Cardiac septum (tissue), 1 donor: Measurements from ENCODE around the gene STRAP. TPM values are rescaled to one million over a fixed set of nuclear protein-coding genes. Genes with fewer than 3 reads are reported as not detected.

ENCODE experiments used
- DNase-seq: peaks from one replicate; pipeline ENCODE4 v3.0.0-alpha.2; 2020; ENCODE audit warnings: low spot score
- intact Hi-C: fragments of 100-400 bp; cut with DNase I; formaldehyde crosslinking; loops from one replicate; pipeline ENCODE4 v1.14.0; 2022
- long read RNA-seq: library from polyadenylated mRNA; unstranded; transcript quantifications from one replicate; pipeline ENCODE4 v2.0.0, GENCODE V29; 2021
- total RNA-seq: library from RNA; stranded (reverse); fragmentation: NEBNext Ultra II Directional; extraction: Animal tissue kit (Norgen Biotek cat#: 25700); gene quantifications from one replicate; pipeline ENCODE4 v1.2.1, GENCODE V29; 2021
- donor health status: DM: no; HTN: no; CAD: no.

The STRAP gene, protein sequence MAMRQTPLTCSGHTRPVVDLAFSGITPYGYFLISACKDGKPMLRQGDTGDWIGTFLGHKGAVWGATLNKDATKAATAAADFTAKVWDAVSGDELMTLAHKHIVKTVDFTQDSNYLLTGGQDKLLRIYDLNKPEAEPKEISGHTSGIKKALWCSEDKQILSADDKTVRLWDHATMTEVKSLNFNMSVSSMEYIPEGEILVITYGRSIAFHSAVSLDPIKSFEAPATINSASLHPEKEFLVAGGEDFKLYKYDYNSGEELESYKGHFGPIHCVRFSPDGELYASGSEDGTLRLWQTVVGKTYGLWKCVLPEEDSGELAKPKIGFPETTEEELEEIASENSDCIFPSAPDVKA
- 102 TPM for total RNA-seq
- long read RNA-seq, transcript STRAP-202 (10 exons, 1,866 nt) = major isoform, 230 of 272 reads
- long read RNA-seq, transcript STRAP-206 (9 exons, 1,698 nt) = minor isoform, 25 of 272 reads
- long read RNA-seq, partial matches to known transcripts = 6 of 272 reads
- long read RNA-seq, other reads (novel, unspliced or antisense) = 11 of 272 reads

DNA sequence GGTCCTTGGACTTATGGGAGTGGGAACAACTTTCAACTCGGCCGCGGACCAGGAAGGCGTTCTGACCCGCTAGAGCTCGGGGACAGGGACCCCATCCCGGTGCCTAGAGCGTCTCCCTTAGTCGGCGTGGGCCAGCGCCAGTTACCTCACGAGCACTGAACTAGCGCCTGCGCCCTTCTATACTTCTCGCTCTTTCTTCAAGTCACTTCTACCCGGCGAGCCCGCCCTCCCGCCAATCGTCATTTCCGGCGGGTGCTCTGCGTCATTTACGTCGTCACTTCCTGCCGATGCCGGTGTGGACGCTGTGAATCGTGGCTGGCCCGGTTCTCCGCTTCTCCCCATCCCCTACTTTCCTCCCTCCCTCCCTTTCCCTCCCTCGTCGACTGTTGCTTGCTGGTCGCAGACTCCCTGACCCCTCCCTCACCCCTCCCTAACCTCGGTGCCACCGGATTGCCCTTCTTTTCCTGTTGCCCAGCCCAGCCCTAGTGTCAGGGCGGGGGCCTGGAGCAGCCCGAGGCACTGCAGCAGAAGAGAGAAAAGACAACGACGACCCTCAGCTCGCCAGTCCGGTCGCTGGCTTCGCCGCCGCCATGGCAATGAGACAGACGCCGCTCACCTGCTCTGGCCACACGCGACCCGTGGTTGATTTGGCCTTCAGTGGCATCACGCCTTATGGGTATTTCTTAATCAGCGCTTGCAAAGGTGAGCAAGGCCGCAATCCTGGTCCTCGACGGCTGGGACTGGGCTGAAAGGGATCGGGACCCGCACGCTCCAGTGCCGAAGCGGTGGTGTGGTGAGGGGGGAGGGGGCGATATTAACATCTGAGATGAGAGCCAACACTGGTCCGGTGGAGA, at the start of gene STRAP:
STRAP (plus strand) TSS at position 270 of the 854 bp plus-strand sequence; CDS start at position 591, 321 bp downstream.
- intact Hi-C loops = loop anchor here (10.0 kb wide), 1 partner anchor 1108 kb away; a partner anchor contains a TSS
- peak; percentile 98 for DNase-seq

DNA sequence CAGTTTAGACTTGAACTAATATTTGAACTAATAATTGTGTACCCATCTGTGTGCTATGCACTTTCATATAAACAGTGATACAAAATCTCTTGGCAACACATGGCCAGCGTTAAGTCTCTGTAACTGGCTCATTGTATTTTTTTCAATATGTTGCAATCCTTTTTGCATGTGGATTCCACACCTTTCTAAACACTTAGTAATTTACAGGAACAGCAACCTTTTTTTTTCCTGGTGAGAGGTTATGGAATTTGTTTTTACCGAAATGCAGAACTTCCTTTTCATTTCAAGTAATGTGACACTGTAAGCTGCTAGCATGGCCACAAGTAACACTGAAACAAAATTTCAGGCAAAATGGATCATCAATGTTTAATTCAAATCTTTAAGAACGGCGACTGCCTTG, 47.6 kb upstream of the STRAP start:
- intact Hi-C loops = no loop called here
- DNase-seq = no peak

DNA sequence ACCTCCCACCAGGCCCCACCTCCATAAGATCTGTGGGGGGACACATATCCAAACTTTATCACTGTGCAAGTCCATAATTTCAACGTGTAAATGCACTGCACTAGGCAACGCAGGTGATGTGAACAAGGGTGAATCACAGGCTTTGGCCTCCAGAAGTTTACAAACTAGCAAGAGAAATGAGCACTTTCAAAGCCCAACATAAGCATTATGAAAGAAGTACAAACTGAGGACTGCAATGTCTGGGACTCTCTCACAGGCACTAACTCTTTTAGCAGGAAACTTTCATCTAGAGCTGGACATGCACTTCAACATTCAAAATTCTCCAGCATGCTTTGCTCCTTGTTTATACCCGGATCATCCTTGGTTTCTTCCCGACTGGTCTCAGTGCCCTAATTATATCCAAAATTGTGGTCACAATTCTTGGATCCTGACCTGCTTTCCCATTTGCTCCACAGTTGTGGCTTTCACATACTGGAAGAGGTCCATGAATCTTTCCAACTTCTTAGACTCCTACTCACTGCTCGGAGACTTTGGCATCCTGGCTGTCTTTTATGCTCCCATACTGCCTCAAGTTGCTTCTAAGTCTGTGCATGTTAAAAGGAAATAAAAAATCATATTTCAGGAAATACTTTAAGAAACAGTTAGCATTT, 44.9 kb upstream of the STRAP start:
- intact Hi-C loops = no loop called here

DNA sequence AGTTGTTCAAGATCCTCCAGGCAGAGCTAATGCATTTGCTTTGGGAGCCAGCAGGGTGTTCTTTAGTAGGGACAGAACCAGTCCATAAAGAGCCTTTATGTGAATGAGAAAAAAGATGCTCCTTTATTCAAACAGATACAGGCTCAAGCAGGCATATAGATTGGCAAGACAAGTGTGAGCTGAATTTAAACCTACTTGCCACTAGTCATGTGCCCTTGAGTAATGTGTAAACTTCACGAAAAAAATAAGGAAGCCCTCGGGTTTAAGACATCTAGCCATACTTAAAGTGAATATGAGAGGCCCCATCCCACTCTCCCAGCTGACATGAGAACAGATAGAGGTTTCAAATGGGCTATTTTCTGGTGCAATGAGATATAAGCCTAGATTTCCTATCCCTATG, 43.1 kb upstream of the STRAP start:
- DNase-seq = no peak
- intact Hi-C loops = no loop called here

More for the DNA sequence above, 44.9 kb upstream of the STRAP start:
- no peak for DNase-seq

DNA sequence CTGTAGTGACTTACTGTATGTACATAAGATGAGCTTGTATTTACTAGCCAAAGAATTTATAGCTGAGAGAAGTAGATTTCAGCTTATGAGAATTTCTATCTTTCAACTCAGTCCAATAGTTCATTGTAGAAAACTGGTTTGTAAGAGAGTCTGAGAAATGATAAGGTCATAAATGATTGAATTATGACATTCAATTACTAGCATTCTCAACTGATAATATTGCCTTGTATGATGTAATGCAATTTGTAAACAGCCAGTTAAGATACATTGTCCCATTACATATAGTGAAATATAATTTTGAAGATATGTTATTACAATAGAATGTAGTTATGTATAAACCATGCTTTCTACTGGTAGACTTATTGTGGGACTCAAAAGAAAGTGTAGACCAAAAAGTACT, 42.5 kb upstream of the STRAP start:
- intact Hi-C loops = loop anchor here (10.0 kb wide), 1 partner anchor 45 kb away; no protein-coding TSS in a partner anchor

DNA sequence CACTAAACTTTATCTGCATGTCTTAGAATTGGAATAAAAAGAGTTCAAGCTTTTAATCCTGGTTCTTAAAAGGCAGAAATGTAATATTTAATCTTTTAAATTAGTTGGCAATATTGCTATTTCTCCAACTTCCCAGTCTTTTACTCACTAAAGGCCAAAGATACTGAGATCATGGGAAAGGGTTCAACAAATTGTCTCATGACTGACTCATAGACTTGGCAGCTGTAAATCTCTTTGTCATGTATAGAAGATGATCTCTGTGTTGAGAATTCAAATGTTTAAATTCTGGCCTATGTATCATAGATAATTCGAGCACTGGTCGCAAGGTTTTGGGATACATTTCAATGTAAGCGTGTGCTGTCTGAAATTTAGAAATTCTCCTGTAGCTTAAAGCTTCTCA, 40.1 kb upstream of the STRAP start:
- DNase-seq = no peak
- intact Hi-C loops = loop anchor here (10.0 kb wide), 1 partner anchor 47 kb away; no protein-coding TSS in a partner anchor

More for the DNA sequence above, 42.5 kb upstream of the STRAP start:
- no peak for DNase-seq

DNA sequence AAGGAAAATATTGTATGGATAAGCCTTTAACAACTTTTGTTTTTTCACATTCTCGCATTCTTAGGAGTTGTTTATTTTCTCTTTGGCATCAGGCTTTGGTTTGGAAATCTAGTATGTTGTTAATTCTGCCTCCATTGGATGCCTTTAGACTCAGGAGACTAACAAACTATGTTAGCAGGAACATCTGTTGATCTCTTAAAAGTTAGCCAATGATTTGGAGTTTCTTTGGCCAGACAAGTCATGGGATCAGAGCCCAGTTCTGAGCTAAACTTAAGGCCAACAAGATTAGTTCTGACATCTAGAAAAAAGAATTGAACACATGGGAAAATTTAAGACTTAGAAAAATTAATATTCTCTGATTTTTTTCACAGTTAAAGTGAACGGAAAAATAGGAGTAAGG, 35.3 kb upstream of the STRAP start:
- intact Hi-C loops = loop anchor here (10.0 kb wide), 1 partner anchor 52 kb away; no protein-coding TSS in a partner anchor
- no peak for DNase-seq

DNA sequence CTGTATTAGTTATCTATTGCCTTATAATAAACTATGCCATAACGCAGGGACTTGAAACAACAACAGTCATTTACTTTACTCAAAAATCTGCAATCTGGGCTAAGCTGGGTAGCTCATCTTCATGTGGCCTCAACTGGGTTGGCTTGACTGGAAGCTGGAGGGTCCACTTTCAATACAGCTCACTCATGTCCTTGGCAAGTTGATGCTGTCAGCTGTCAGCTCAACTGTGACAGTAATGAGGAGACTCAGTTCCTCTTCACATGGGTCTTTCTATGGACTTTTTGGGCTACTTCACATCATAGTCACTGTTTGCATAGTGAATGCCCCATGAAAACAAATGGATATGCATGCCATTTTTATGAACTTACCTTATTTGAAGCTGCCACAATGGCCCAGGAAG, 33.6 kb upstream of the STRAP start:
- DNase-seq = no peak
- intact Hi-C loops = loop anchor here (10.0 kb wide), 1 partner anchor 54 kb away; no protein-coding TSS in a partner anchor

DNA sequence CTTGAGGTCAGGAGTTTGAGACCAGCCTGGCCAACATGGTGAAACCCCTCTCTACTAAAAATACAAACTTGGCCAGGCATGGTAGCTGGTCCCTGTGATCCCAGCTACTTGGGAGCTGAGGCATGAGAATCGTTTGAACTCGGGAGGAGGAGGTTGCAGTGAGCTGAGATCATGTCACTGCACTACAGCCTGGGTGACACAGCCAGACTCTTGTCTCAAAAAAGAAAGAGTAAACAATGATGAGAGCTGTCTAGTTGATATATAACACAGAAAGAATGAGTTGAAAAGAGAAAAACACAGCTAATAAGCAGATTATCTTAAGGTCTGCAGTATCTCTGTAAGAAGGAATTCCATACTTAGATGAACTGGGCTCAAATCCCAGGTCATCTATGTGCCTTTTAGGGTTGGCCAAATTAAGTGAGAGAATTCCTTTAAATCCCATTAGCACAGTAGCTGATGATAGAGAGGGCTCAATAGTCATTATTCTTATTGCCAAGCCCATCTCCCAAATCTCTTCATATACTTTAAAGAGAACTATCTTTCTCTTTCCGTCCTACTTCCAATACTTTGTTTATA, 31.1 kb upstream of the STRAP start:
- DNase-seq = no peak
- intact Hi-C loops = loop anchor here (10.0 kb wide), 1 partner anchor 576 kb away; no protein-coding TSS in a partner anchor

DNA sequence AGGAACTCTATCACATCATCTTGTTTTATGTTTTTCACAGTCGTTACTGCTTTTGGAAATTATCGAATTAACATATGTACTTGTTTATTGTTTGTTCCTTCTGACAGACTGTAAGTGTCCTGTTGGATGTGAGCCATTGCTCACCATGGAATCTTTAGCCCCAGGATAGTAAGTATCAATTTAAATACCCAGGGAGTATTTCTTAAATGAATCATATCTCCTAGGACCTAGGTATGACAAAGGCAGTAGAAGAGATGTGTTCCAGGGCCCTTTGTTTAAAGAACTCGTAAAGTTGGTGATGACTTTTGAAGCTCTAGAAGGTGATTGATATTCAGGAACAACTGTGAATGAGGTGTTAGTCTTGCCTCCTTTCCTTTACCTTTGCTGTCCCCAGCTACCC, 30.3 kb upstream of the STRAP start:
- intact Hi-C loops = loop anchor here (10.0 kb wide), 1 partner anchor 577 kb away; no protein-coding TSS in a partner anchor

DNA sequence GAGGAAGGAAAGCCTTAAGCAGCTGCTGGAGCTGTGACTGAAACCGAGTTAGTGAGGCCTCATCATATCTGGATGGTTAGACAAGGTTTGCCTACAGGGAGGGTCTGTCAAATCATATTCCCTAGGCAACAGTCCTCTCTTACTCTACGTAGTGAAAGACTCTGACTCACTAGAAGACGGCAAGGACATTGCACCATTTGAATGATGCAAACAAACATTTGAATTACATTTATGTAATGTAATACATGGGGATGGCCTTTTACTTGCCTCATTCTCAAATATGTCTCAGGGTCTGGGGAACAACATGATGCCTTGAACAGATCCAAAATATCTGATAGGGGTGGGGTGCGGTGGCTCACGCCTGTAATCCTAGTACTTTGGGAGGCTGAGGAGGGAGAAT, 29.8 kb upstream of the STRAP start:
- intact Hi-C loops = loop anchor here (10.0 kb wide), 1 partner anchor 578 kb away; no protein-coding TSS in a partner anchor

More for the DNA sequence above, 30.3 kb upstream of the STRAP start:
- no peak for DNase-seq

DNA sequence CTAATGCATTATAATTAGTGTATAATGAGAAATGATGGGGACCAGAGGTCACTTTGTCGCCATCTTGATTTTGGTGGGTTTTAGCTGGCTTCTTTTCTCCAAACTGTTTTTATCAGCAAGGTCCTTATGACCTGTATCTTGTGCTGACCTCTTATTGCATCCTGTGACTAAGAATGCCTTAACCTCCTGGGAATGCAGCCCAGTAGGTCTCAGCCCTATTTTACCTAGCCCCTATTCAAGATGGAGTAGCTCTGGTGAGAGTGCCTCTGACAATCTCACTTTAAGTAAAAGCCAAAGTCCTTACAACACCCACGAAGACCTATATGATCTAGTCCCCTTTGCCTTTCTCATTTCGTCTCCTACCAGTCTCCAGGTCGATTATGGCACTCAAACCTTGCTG, 28.3 kb upstream of the STRAP start:
- intact Hi-C loops = loop anchor here (10.0 kb wide), 1 partner anchor 579 kb away; no protein-coding TSS in a partner anchor
- no peak for DNase-seq

More for the DNA sequence above, 29.8 kb upstream of the STRAP start:
- DNase-seq = no peak

DNA sequence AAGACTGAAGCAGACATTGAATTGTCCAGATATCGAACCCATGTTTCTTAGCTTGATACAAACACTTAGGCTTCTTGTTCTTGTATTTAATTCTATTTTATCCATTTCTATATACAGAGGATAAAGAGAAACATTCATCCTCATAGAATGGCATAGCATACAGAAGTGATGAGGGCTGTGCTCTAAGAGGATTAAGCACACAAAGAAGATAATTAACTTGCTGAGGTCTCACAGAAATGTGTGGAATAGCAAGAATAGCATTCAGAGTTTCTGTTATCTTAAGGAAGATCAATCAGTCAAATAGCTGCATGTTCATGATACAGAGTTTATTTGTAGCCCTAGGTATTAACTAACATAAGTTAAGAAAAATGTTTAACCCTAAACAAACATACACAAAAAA, 27.3 kb upstream of the STRAP start:
- DNase-seq = no peak
- intact Hi-C loops = loop anchor here (5.0 to 10.0 kb wide), 2 partner anchors 323 to 580 kb away; no protein-coding TSS in a partner anchor

DNA sequence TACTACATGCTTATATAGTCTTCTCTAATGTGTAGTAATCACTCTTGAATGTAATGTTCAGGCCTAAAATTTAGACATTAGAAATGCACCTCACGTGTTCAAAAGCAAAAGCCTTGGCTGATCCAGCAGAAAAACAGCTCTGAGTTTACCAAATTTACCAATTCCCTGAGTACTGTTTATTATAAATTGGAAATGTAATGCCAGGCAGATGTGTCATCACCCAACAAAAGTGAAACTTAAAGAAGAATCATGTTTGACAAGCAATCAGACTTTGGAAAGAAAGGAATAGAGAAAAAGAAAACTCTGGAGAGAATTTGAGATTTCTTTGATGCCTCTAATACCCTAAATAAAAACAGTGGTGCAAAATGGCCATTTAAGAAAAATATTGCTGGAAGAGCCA, 26.5 kb upstream of the STRAP start:
- intact Hi-C loops = loop anchor here (1.0 to 10.0 kb wide), 3 partner anchors 265 to 581 kb away; no protein-coding TSS in a partner anchor
- no peak for DNase-seq

DNA sequence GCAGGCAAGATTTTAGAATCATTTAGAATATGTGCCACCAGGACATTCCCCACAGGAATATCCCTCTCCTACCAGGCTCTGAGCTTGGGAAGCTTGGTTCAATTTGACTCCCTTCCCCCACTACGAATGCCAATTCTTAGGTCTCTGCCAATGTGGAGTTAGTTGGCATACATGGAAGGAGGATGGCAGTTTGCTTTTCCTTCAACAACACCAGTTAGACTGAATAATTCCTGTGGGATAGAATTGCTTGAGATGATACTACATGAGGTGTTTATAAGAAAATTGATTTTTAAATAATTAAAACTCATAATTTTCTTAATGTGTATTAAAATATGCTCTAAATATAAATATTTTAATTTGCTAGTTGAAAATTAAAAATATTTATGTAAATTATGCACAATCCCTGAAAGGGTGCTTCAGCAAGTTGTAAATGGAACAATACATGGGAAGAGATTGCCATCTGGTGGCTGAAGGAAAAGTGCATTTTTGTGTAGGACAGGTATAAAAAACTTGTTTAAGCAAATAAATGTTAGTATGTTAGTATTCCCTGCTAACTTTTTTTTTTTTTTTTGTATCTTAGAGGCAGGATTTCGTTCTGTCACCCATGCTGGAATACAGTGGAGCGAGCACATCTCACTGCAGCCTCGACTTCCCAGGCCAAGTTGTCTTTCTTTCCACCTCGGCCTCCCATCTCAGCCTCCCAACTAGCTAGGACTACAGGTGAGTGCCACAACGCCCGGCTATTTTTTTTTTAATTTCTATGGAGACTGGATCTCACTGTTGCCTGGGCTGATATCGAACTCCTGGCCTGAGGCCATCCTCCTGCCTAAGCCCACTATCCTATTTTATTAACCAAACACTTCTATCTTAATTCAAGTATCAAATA, 25.8 kb upstream of the STRAP start:
- intact Hi-C loops = loop anchor here (1.0 to 10.0 kb wide), 3 partner anchors 266 to 582 kb away; no protein-coding TSS in a partner anchor
- DNase-seq = no peak

DNA sequence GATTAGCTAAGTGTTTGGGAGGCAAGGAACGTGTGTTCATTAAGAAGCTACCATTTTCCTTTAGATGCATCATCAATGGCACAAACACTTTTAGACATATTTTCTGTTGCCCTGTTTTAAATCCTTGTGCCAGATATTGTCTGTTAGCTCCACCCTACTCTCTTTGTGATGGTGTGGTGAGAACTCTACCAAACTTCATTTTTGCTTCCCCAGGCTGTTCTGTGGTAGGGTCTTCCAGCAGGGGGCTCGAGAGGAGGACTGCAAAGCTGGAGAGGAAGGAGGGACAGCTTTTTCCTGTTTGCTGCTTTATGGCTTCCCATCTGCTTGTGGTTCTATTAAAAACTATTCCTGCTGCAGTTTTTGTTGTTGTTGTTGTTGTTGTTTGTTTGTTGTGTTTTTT, 23.8 kb upstream of the STRAP start:
- no peak for DNase-seq
- intact Hi-C loops = loop anchor here (5.0 to 10.0 kb wide), 2 partner anchors 326 to 584 kb away; no protein-coding TSS in a partner anchor

DNA sequence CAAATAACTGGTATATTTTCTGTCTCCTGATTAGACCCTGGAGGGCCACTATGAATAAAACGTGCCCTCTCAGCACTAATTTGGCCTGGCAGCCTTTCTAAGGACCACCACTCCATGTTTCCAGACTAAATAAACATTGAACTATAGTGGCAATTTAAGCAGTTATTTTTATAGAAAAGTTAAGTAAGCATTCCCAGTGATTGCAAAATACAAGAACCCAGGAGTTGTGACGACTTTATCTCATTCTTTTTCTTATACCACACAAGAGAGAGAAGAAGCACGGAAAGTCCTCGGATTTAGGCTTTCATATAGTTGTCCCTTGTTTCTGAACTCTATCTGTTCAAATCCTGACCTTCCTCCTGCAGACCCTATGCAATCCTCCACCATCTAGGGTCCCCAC, 23.1 kb upstream of the STRAP start:
- intact Hi-C loops = loop anchor here (5.0 to 10.0 kb wide), 2 partner anchors 327 to 584 kb away; no protein-coding TSS in a partner anchor
- no peak for DNase-seq
